22Rv1 (cell line): ENCODE measurements around the gene EVA1B.

ENCODE experiments used
- H3K27ac ChIP-seq: fragments of 450-650 bp; 2 replicates; pipeline ENCODE4 v1.5.1; 2017
- CTCF ChIP-seq: fragments of 450-650 bp; IDR thresholded peaks from 2 replicates; pipeline ENCODE4 v1.5.1; 2017; ENCODE audit warnings: mild to moderate bottlenecking
- ZFX ChIP-seq: fragments of 450-650 bp; IDR thresholded peaks from 2 replicates; pipeline ENCODE4 v1.6.1; 2017; ENCODE audit warnings: antibody characterized with exemption, borderline replicate concordance

The EVA1B gene

GRCh38 chr1:36344395-36344680, 20.9 kb upstream of the EVA1B start:
- TF ChIP-seq CTCF (no peak), ZFX (no peak)
- no peak overlapping the region for H3K27ac ChIP-seq

- no peak overlapping the region for H3K27ac ChIP-seq
- no peak for TF ChIP-seq CTCF
- TF ChIP-seq ZFX = no peak
Observed at GRCh38 chr1:36343651-36344394, 20.4 kb upstream of the EVA1B start.

GRCh38 chr1:36342426-36343185, 19.2 kb upstream of the EVA1B start:
- TF ChIP-seq ZFX = no peak
- peak; percentile 57 for TF ChIP-seq CTCF
- H3K27ac ChIP-seq = no peak overlapping the region

GRCh38 chr1:36341626-36342320, 18.3 kb upstream of the EVA1B start:
- TF ChIP-seq ZFX (no peak), CTCF (no peak)
- H3K27ac ChIP-seq = no peak overlapping the region

- TF ChIP-seq CTCF (no peak), ZFX (no peak)
- H3K27ac ChIP-seq = no peak overlapping the region
Observed at GRCh38 chr1:36339615-36340014, 16.2 kb upstream of the EVA1B start.

GRCh38 chr1:36339215-36339614, 15.8 kb upstream of the EVA1B start:
- H3K27ac ChIP-seq = no peak overlapping the region
- TF ChIP-seq ZFX (no peak), CTCF (no peak)

- H3K27ac ChIP-seq = no peak overlapping the region
Observed at GRCh38 chr1:36337830-36338229, 14.4 kb upstream of the EVA1B start.

More at GRCh38 chr1:36337830-36338229, 14.4 kb upstream of the EVA1B start:
- TF ChIP-seq CTCF (no peak), ZFX (no peak)
